ENCODE results near the gene OPN5. TPM values are rescaled to one million over a fixed set of nuclear protein-coding genes. Genes with fewer than 3 reads are reported as not detected.

Gene OPN5
- total RNA-seq, 1 donor from 2014 or later = not detected

DNA sequence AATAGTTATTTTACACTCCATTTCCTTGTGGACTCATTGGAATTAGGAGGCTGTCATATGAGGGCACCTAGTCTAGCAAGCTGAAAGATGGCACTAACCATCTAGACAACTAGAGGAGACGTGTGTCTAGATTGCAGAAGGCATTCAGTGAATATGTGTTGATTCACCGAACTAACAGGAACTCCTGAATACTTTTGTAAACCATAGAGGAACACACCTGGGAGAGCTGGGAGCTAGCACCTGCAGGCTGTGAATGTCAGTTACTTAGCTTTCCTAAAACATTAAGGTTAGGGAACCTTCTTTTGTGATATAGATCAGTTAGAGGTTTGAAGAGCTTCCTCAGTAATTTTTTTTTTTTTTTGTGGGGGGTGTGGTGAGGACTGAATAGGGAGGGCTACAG, 7.7 kb downstream of the OPN5 start:
- no peak for DNase-seq

DNA sequence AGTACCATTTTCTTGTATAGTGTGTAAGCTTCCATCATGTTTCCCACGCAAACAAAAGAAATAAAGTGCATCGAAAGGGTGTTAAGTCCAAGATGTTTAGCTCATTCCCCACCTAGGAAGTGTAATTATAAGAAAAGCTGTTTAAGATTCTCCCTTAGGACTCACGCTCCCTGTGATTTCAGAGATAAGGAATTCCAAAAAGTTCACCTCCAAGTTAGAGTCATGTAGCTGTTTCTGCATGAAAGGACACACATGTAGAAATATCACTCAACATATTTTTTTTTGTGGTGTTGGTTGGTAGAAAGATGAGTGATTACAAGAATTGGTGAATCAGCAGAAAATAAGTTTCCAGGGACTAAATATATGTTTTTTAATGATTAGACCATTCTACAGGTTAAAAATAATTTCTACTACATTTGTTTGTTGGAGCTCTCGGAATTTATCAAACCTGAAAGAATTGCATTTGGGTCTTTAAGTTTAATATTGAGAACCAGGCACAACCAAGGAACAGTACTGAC, 10.4 kb downstream of the OPN5 start:
- DNase-seq = no peak

- DNase-seq = no peak
Observed at GRCh38 chr6:47794577-47795135, 12.8 kb downstream of the OPN5 start.

DNA sequence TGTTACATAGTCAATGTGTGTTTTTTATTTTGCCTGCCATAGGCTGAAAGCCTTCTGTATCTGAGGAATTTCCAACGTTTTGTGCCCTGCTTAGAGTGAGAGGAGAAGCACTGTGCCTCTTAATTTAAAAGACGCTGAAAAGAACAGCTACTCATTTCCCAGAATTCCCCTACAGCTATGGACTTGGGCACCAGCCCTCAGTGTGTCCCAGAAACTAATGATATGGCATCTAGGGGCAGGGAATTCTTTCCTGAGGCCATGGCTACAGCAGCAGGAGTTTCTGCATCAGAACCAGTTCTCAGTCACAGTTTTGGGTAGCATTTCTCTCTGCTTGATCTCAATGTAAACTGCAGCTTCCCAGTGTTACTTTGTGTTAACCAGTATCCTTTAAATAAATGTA, 20.2 kb downstream of the OPN5 start:
- DNase-seq = no peak

DNA sequence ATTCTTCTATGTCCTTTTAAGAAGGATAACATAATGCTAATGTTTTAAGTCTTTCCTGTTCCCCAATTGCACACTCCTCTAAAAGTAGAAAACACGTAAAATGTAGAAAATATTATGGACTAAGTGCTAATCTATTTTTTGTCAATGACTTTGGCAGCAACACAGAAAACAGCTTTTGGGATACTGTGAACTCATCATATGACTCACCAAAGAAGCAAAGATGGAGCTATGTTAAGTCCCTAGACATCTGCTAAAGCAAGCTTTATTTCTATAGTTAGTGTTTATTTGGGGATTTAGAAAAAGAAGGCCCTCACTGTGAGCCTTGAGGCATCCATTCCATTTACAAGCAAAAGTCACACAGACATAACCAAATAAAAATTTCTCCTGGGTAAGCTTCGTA, 23.0 kb downstream of the OPN5 start:
- DNase-seq = no peak

GRCh38 chr6:47809873-47810272, 28.0 kb downstream of the OPN5 start:
- no peak for DNase-seq

- DNase-seq = no peak
Observed at GRCh38 chr6:47810885-47811284, 29.1 kb downstream of the OPN5 start.

GRCh38 chr6:47811443-47811842, 29.6 kb downstream of the OPN5 start:
- DNase-seq = no peak

DNA sequence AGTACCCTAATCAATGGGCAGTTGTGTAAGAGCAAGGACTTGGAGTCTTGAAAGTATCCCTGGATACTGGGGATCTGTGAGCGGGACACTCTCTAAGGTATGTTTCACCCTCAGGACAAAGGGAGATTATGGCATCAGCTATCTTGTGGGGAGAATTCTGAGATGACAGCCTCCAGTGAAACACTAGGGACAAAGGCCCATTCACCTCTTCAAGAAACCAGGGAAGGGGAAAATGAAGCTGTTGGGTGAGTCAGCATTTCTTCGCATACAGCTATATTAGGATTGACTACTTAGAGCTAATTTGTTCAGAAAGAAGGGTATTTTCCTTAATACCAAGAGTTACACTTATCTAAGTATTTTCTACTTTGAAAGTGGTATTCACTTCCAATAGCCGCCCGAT, 35.9 kb downstream of the OPN5 start:
- no peak for DNase-seq

- no peak for DNase-seq
Observed at GRCh38 chr6:47819461-47819860, 37.6 kb downstream of the OPN5 start.

DNA sequence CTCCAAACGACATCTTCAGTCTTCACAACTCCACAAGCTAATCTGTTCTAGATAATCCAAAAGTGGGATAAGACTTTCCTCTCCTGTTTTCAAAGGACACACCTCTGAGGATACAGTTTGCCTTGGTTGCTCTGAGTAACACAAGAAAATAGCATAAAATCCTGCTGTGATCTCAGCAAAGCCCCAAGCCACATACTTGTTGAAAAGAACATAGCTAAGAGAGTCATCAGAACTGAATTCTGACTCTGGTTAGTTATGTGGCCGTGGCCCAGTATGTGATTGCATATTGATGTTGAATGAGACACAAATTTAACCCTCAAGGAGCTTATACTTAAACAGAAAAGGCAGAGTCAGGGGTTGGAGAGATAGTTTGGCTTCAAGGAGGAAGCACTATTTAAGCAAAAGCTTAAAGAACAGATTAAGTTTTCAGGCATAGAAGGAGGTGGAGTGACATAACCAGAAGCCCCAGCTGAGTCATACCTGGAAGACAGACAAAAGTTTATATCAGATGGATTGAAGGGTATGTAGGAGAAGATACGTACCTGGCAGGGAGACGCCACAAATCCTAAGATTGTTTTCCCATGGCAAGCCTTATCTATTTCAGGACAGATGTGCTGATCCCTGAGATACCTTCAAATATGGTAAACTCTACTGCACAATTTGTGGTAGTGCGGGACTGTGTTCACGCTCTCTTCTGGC, 41.2 kb downstream of the OPN5 start:
- DNase-seq = no peak

- no peak for DNase-seq
Observed at GRCh38 chr6:47832386-47833100, 50.7 kb downstream of the OPN5 start.

- DNase-seq = no peak
Observed at GRCh38 chr6:47834196-47834595, 52.4 kb downstream of the OPN5 start.

- no peak for DNase-seq
Observed at GRCh38 chr6:47836046-47836445, 54.2 kb downstream of the OPN5 start.

- no peak for DNase-seq
Observed at GRCh38 chr6:47836639-47837038, 54.8 kb downstream of the OPN5 start.

DNA sequence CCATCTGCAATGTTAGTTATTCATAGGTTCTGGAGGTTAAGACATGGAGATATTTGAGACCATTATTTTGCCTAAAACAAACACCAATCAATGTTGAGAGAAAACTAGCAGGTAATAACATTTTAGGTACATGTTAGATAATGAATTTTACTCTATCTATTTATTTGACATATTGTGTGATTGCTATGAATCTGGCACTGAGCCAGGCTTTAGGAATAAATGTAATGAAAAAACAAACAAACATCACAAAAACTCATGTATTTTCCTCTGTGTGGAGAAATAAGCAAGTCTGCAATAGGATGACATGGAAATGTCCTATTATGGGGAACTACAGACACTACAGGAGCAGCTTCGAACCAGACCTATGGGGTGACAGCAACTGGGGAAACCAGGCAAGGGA, 57.8 kb downstream of the OPN5 start:
- DNase-seq = no peak

- no peak for DNase-seq
Observed at GRCh38 chr6:47844881-47845280, 63.0 kb downstream of the OPN5 start.

DNA sequence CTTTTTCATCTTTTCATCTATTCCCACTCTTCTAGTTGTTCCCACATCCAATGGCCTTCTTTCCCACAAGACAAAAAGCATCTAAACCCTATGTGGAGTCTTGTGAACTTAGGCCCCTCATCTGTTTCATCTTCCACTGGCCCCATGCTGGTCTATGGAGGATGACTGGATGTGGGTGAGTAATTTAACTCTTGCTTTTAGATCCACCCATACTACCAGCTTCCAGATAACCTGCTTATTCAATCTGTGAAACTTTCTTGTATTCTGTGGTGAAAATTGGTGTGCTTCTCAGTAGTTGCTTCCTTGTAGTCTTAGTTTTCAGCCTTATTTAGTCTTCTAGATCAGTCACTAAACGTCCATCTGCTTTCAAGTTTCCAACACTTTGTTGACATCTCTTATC, 64.9 kb downstream of the OPN5 start:
- no peak for DNase-seq

DNA sequence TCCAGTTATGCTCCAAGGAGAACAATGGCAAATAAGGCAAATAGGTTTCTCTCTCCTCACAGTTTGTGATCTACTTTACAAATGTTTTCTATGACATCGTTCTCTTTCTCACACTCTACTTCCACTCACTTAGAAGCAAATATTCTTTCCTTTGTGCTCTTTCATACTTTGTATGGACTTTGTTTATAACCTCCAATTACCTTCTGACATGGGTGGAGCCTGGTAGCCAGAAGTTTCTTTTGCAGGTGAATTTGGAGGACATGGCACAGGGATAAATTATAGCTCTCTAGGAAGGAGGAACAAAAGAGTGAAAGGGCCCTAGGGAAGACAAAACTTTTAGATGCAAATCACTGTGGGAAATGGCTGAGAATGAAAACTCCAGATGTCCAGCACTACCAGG, 69.3 kb downstream of the OPN5 start:
- DNase-seq = no peak

DNA sequence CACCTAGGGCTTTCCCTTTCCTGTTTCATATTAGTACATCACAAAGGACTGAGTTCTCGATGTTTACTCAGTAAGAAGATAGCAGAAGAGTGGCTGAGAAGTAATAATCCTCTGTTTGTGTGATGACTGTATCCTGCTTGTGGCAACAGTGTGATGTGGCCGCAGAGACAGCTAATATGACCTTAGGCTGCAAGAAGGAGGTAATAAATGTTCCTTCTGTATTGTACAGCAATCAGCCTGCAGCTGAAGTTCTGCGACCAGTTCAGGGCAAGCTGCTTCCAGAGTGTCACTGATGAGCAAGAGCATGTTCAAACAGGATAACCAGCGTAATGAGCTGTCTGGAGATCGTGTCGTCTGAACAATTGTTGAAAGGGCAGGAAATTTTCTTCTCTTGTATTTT, 70.9 kb downstream of the OPN5 start:
- DNase-seq = no peak

DNA sequence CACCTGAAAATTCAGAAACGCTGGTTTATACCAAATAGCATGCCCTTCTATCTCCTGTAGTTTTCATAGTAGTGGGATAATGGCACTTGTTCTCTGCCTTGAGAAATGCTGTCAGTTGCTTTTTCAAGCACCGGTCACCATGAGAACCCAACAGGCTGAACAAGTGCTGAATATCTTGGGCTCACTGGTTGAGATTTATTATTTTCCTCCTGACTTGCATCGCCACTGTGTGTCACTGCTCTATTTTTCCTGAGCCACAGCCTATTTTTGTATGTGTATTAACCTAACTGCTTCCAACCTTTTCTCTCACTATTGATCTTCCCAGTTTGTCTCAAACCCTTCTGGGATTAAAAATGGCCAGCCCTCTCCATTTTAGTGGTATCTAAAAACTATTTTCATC, 71.9 kb downstream of the OPN5 start:
- DNase-seq = no peak

DNA sequence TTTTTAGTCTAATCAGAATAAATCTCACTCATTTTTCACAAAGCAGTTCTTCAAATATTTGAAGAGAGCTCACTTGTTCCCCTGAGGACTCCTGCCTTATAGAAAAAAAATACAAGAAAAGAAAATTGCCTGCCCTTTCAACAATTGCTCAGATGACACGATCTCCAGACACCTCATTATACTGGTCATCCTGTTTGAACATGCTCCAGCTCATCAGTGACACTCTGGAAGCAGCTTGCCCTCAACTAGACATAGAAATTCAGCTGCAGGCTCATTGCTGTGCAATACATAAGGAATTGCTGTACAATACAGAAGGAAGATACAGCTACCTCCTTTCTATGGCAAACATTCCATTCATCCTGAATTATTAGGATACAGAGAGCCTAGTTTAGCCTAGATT, 73.1 kb downstream of the OPN5 start:
- DNase-seq = no peak

GRCh38 chr6:47859175-47859574, 77.3 kb downstream of the OPN5 start:
- no peak for DNase-seq

GRCh38 chr6:47862731-47863130, 80.9 kb downstream of the OPN5 start:
- DNase-seq = no peak

All from dermis blood vessel endothelial cell (primary cell).